Fibroblast of lung (primary cell): ENCODE results near the gene SORCS2. TPM values are rescaled to one million over a fixed set of nuclear protein-coding genes. Genes with fewer than 3 reads are reported as not detected.

ENCODE experiments used
- DNase-seq, 2 donors: peaks; one replicate each; pipeline versions ENCODE4 v3.0.0 to v3.0.0-alpha.2; 2010; ENCODE audit warnings: low read depth in 2 of 2
- H2AFZ ChIP-seq: 2 replicates; pipeline ENCODE4 v1.5.1; 2012; ENCODE audit warnings: low read length, control low read depth, inconsistent platforms
- H3K27ac ChIP-seq: 2 replicates; pipeline ENCODE4 v1.5.1; 2011; ENCODE audit warnings: low read length, control low read depth; ENCODE audit not compliant: insufficient read depth
- H3K27me3 ChIP-seq: 2 replicates; pipeline ENCODE4 v1.5.1; 2011; ENCODE audit warnings: mild to moderate bottlenecking, low read length; ENCODE audit not compliant: control insufficient read depth, insufficient read depth
- H3K36me3 ChIP-seq: 2 replicates; pipeline ENCODE4 v1.5.1; 2011; ENCODE audit warnings: low read length; ENCODE audit not compliant: control insufficient read depth, insufficient read depth
- H3K4me1 ChIP-seq: 2 replicates; pipeline ENCODE4 v1.5.1; 2011; ENCODE audit warnings: low read length; ENCODE audit not compliant: control insufficient read depth, insufficient read depth; ENCODE audit errors: extremely low read depth
- H3K4me2 ChIP-seq: 2 replicates; pipeline ENCODE4 v1.5.1; 2011; ENCODE audit warnings: low read length, control low read depth; ENCODE audit not compliant: insufficient read depth; ENCODE audit errors: extremely low read depth
- H3K4me3 ChIP-seq, 4 experiments: fragments of 200-600 bp in 1 of 4; sonication (generic) in 1 of 4; replicated peaks in 1 of 4; 2 replicates each; pipeline ENCODE4 v1.5.1; 2011 to 2016; ENCODE audit warnings: low read length in 4 of 4, low read depth in 3 of 4, mild to moderate bottlenecking in 3 of 4, control low read depth in 2 of 4, inconsistent platforms in 1 of 4, mixed read lengths in 1 of 4; ENCODE audit not compliant: insufficient read depth in 1 of 4; ENCODE audit errors: control extremely low read depth in 1 of 4
- H3K79me2 ChIP-seq: 2 replicates; pipeline ENCODE4 v1.5.1; 2012; ENCODE audit warnings: mild to moderate bottlenecking, low read length, inconsistent platforms; ENCODE audit not compliant: control insufficient read depth, insufficient read depth
- H3K9ac ChIP-seq: 2 replicates; pipeline ENCODE4 v1.5.1; 2011; ENCODE audit warnings: mild to moderate bottlenecking, low read length, control low read depth; ENCODE audit not compliant: insufficient read depth
- H3K9me3 ChIP-seq: 2 replicates; pipeline ENCODE4 v1.5.1; 2012; ENCODE audit warnings: low read depth, low read length; ENCODE audit not compliant: control insufficient read depth, insufficient read depth
- H4K20me1 ChIP-seq: 2 replicates; pipeline ENCODE4 v1.5.1; 2011; ENCODE audit warnings: low read length; ENCODE audit not compliant: control insufficient read depth, insufficient read depth; ENCODE audit errors: extremely low read depth
- EZH2 ChIP-seq: IDR thresholded peaks from 2 replicates; pipeline ENCODE4 v1.5.1; 2012; ENCODE audit warnings: low read length, control low read depth, mild to moderate bottlenecking; ENCODE audit errors: missing control alignments
- polyA plus RNA-seq, 2 donors: library from polyadenylated mRNA; depleted of rRNA in 1 of 2; stranded (reverse) in 1 of 2; unstranded in 1 of 2; fragments of >200 nt; gene quantifications; 2 replicates each; pipeline ENCODE4 v1.2.1, GENCODE V29; 2011 to 2012; ENCODE audit warnings: missing spikeins in 1 of 2
- total RNA-seq: library from RNA; depleted of rRNA; stranded (reverse); fragments of >200 nt; gene quantifications from 2 replicates; pipeline ENCODE4 v1.2.1, GENCODE V29; 2014
- TF ChIP-seq, protein P1 (sequence below), 2 donors: IDR thresholded peaks in 1 of 2; conservative IDR thresholded peaks in 1 of 2; 1 replicate in 1 of 2; 2 replicates in 1 of 2; pipeline ENCODE4 v1.5.1; 2011 to 2012; ENCODE audit warnings: low read length in 2 of 2, control low read depth in 1 of 2, inconsistent platforms in 1 of 2, low read depth in 1 of 2, mild to moderate bottlenecking in 1 of 2

Gene SORCS2
- total and polyA plus RNA-seq, 2 donors (not counting 1 experiment from before 2014, with no cell fraction given) = 0.17 to 0.41 TPM

GRCh38 chr4:7622371-7622770, 430.0 kb downstream of the SORCS2 start:
- Histone ChIP-seq H3K9me3 (no peaks in the 10 kb centered on the region), H3K9ac (no peak overlapping the region), H3K4me1 (no peaks in the 10 kb centered on the region), H3K36me3 (no peaks in the 10 kb centered on the region), H2AFZ (no peak overlapping the region), H3K27ac (no peak overlapping the region), H3K4me3 (no peak overlapping the region), H3K79me2 (no peaks in the 10 kb centered on the region), H3K27me3 (no peaks in the 10 kb centered on the region), H4K20me1 (no peaks in the 10 kb centered on the region), H3K4me2 (no peak overlapping the region)
- TF ChIP-seq EZH2 = no peak
- TF ChIP-seq, protein P1, sequence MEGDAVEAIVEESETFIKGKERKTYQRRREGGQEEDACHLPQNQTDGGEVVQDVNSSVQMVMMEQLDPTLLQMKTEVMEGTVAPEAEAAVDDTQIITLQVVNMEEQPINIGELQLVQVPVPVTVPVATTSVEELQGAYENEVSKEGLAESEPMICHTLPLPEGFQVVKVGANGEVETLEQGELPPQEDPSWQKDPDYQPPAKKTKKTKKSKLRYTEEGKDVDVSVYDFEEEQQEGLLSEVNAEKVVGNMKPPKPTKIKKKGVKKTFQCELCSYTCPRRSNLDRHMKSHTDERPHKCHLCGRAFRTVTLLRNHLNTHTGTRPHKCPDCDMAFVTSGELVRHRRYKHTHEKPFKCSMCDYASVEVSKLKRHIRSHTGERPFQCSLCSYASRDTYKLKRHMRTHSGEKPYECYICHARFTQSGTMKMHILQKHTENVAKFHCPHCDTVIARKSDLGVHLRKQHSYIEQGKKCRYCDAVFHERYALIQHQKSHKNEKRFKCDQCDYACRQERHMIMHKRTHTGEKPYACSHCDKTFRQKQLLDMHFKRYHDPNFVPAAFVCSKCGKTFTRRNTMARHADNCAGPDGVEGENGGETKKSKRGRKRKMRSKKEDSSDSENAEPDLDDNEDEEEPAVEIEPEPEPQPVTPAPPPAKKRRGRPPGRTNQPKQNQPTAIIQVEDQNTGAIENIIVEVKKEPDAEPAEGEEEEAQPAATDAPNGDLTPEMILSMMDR (conservative IDR thresholded peaks at IDR 0.05 in 1 of 2, IDR thresholded peaks at IDR 0.05 in 1 of 2; ENCODE audit: low read depth in 1 of 2, low read length in 2 of 2) = no peak
- DNase-seq = no peak

DNA sequence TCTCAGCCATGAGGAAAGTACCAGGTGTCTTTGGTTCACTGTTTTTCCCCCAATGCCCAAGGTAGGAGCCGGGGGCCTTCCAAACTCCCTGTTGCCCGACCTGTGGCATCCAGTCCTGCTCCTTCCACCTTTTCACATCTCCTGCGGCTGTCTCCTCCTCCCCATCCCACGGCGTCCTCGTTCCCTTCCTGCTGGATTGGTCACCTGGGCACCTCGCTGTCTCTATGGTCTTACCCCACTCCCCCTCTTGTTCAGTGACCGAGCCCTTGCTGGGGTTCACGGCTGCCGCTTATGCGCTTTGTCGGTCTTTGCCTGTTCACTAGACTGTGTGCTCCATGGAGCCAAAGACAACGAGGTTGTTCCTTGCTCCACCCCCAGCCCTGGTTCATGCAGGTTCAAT, 431.1 kb downstream of the SORCS2 start:
- Histone ChIP-seq H3K36me3 (no peaks in the 10 kb centered on the region), H4K20me1 (no peaks in the 10 kb centered on the region), H3K27me3 (no peaks in the 10 kb centered on the region), H3K79me2 (no peaks in the 10 kb centered on the region), H3K27ac (no peak overlapping the region), H2AFZ (no peak overlapping the region), H3K9me3 (no peaks in the 10 kb centered on the region), H3K4me2 (no peak overlapping the region), H3K4me3 (no peak overlapping the region), H3K9ac (no peak overlapping the region), H3K4me1 (no peaks in the 10 kb centered on the region)
- no peak for DNase-seq
- TF ChIP-seq EZH2 = no peak
- TF ChIP-seq, protein P1 (conservative IDR thresholded peaks at IDR 0.05 in 1 of 2, IDR thresholded peaks at IDR 0.05 in 1 of 2; ENCODE audit: low read depth in 1 of 2, low read length in 2 of 2) = no peak

DNA sequence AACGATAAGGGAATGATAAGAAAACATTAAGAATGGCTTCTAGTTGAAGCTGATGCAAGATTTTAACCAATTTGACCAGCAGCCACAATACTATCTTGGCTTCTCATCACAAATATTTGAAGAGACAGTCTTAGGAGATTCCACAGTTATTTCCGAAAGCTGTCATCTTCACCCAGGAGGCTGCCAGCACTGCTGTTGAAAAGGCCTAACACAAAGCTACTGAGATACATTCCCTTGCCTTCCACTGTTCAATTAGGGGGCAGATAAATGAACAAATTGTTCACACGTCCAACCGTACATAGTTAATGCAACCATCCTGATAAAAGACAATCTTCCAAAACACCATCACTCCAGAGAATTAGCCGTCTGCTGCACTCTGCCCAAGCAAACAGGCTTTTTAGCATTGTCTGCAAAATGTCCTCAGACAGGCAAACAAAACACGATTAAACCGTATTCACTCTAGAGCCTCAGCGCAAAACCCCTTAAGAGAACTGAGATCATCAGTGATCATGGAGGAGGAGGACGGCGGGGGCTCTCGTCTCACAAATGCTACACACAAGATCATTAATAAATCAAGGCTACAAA, 432.1 kb downstream of the SORCS2 start:
- no peak overlapping the region for H3K27ac ChIP-seq
- DNase-seq = no peak
- no peaks in the 10 kb centered on the region for H3K36me3 ChIP-seq
- no peak overlapping the region for H3K4me2 ChIP-seq
- no peak overlapping the region for H3K4me3 ChIP-seq
- H3K79me2 ChIP-seq = no peaks in the 10 kb centered on the region
- H2AFZ ChIP-seq = no peak overlapping the region
- H4K20me1 ChIP-seq = no peaks in the 10 kb centered on the region
- H3K27me3 ChIP-seq = no peaks in the 10 kb centered on the region
- no peak overlapping the region for H3K9ac ChIP-seq
- no peaks in the 10 kb centered on the region for H3K9me3 ChIP-seq
- H3K4me1 ChIP-seq = no peaks in the 10 kb centered on the region
- TF ChIP-seq EZH2 = no peak
- TF ChIP-seq, protein P1 (conservative IDR thresholded peaks at IDR 0.05 in 1 of 2, IDR thresholded peaks at IDR 0.05 in 1 of 2; ENCODE audit: low read depth in 1 of 2, low read length in 2 of 2) = no peak
